IMR-90 (cell line): Measurements from ENCODE around the gene C6orf89. TPM values are rescaled to one million over a fixed set of nuclear protein-coding genes. Genes with fewer than 3 reads are reported as not detected.

ENCODE experiments used
- ATAC-seq: fragments of 200-7000 bp; cut with Tn5 transposase; 2 replicates; pipeline ENCODE4 v1.9.1; 2020; ENCODE audit warnings: low read depth, mild to moderate bottlenecking, moderate library complexity
- BruUV-seq: library from RNA; stranded (reverse); fragments of 400-500 nt; replicated peaks from 2 replicates; lab custom pipeline; 2021; lab: Mats Ljungman, UMichigan
- CTCF ChIA-PET: fragments of 300-600 bp; formaldehyde crosslinking; extraction: SDS; loops from one replicate; lab custom pipeline; 2021; ENCODE audit warnings: antibody characterized with exemption; lab: Yijun Ruan, JAX
- POLR2A ChIA-PET: fragments of 300-600 bp; sonication (Branson Sonifier 250); formaldehyde crosslinking; loops from one replicate; lab custom pipeline; 2022; ENCODE audit warnings: antibody characterized with exemption; ENCODE audit not compliant: unreplicated experiment; lab: Charles Lee
- DNase-seq: peaks from one replicate; pipeline ENCODE4 v3.0.0; 2013
- H2AFZ ChIP-seq: replicated peaks from 2 replicates; pipeline ENCODE3; 2013; ENCODE audit warnings: low read length, mild to moderate bottlenecking; ENCODE audit not compliant: poor library complexity
- H2AK5ac ChIP-seq: 2 replicates; pipeline ENCODE4 v1.6.1; 2013; ENCODE audit warnings: low read depth, low read length, inconsistent platforms
- H2AK9ac ChIP-seq: replicated peaks from 2 replicates; pipeline ENCODE3; 2013; ENCODE audit warnings: mild to moderate bottlenecking, low read depth, low read length, moderate library complexity; ENCODE audit not compliant: poor library complexity
- H2BK120ac ChIP-seq: 2 replicates; pipeline ENCODE4 v1.6.1; 2013; ENCODE audit warnings: low read depth, low read length, inconsistent platforms
- H2BK15ac ChIP-seq: 3 replicates; pipeline ENCODE4 v1.6.1; 2013; ENCODE audit warnings: low read depth, low read length, inconsistent platforms
- H2BK20ac ChIP-seq: 2 replicates; pipeline ENCODE4 v1.6.1; 2013; ENCODE audit warnings: low read depth, mild to moderate bottlenecking, inconsistent platforms, low read length, moderate library complexity
- H2BK5ac ChIP-seq: 2 replicates; pipeline ENCODE4 v1.6.1; 2013; ENCODE audit warnings: mild to moderate bottlenecking, low read depth, low read length, inconsistent platforms; ENCODE audit not compliant: poor library complexity, severe bottlenecking
- H3K14ac ChIP-seq: replicated peaks from 2 replicates; pipeline ENCODE4 v1.6.1; 2013; ENCODE audit warnings: low read depth, low read length, inconsistent platforms
- H3K18ac ChIP-seq: 2 replicates; pipeline ENCODE4 v1.6.1; 2013; ENCODE audit warnings: low read depth, low read length, control low read depth
- H3K23ac ChIP-seq: 2 replicates; pipeline ENCODE4 v1.6.1; 2013; ENCODE audit warnings: low read depth, low read length, inconsistent platforms
- H3K27ac ChIP-seq: 2 replicates; pipeline ENCODE4 v1.5.1; 2013; ENCODE audit warnings: mild to moderate bottlenecking, control low read depth, low read length; ENCODE audit not compliant: insufficient read depth
- H3K27me3 ChIP-seq: 2 replicates; pipeline ENCODE4 v1.6.1; 2013; ENCODE audit warnings: low read length; ENCODE audit not compliant: control insufficient read depth, insufficient read depth
- H3K36me3 ChIP-seq: 2 replicates; pipeline ENCODE4 v1.6.1; 2013; ENCODE audit warnings: low read length, mixed read lengths; ENCODE audit not compliant: control insufficient read depth, insufficient read depth
- H3K4ac ChIP-seq: 2 replicates; pipeline ENCODE4 v1.6.1; 2013; ENCODE audit warnings: low read depth, low read length, inconsistent platforms
- H3K4me1 ChIP-seq: 2 replicates; pipeline ENCODE4 v1.6.1; 2013; ENCODE audit warnings: low read length, mixed read lengths; ENCODE audit not compliant: control insufficient read depth, insufficient read depth
- H3K4me2 ChIP-seq: 2 replicates; pipeline ENCODE4 v1.6.1; 2013; ENCODE audit warnings: low read depth, mild to moderate bottlenecking, control low read depth, low read length, moderate library complexity
- H3K4me3 ChIP-seq: 2 replicates; pipeline ENCODE4 v1.5.1; 2013; ENCODE audit warnings: low read depth, mild to moderate bottlenecking, control low read depth, low read length, moderate library complexity; ENCODE audit not compliant: insufficient read depth
- H3K56ac ChIP-seq: 2 replicates; pipeline ENCODE4 v1.6.1; 2013; ENCODE audit warnings: low read length, inconsistent platforms; ENCODE audit not compliant: insufficient read depth; ENCODE audit errors: extremely low read depth
- H3K79me1 ChIP-seq, 2 experiments: 2 replicates each; pipeline ENCODE4 v1.6.1; 2013; ENCODE audit warnings: low read length in 2 of 2, inconsistent platforms in 1 of 2, low read depth in 1 of 2
- H3K9ac ChIP-seq: 2 replicates; pipeline ENCODE4 v1.6.1; 2013; ENCODE audit warnings: low read depth, low read length, control low read depth
- H3K9me1 ChIP-seq: 2 replicates; pipeline ENCODE4 v1.6.1; 2013; ENCODE audit warnings: low read length, inconsistent platforms; ENCODE audit not compliant: insufficient read depth
- H3K9me3 ChIP-seq: 2 replicates; pipeline ENCODE4 v1.6.1; 2013; ENCODE audit warnings: low read length; ENCODE audit not compliant: control insufficient read depth, insufficient read depth
- H4K20me1 ChIP-seq: 2 replicates; pipeline ENCODE4 v1.6.1; 2013; ENCODE audit warnings: low read length, inconsistent platforms; ENCODE audit not compliant: insufficient read depth
- H4K5ac ChIP-seq: 2 replicates; pipeline ENCODE4 v1.6.1; 2013; ENCODE audit warnings: mild to moderate bottlenecking, low read depth, low read length, control low read depth
- H4K8ac ChIP-seq, 2 experiments: 2 replicates each; pipeline ENCODE4 v1.6.1; 2013; ENCODE audit warnings: low read depth in 2 of 2, low read length in 2 of 2, control low read depth in 1 of 2, inconsistent platforms in 1 of 2
- H4K91ac ChIP-seq: 2 replicates; pipeline ENCODE4 v1.6.1; 2013; ENCODE audit warnings: low read depth, low read length, inconsistent platforms; ENCODE audit not compliant: insufficient read depth
- BHLHE40 ChIP-seq: fragments of 150-350 bp; IDR thresholded peaks from 2 replicates; pipeline ENCODE4 v1.6.1; 2016; ENCODE audit warnings: mild to moderate bottlenecking, low read depth, low read length
- CEBPB ChIP-seq: IDR thresholded peaks from 2 replicates; pipeline ENCODE4 v1.6.1; 2012; ENCODE audit warnings: low read depth, low read length, improper control_type of control experiment
- CHD1 ChIP-seq: IDR thresholded peaks from 2 replicates; pipeline ENCODE4 v1.6.1; 2012; ENCODE audit warnings: low read depth, low read length, improper control_type of control experiment
- CTCF ChIP-seq: conservative IDR thresholded peaks from 2 replicates; pipeline ENCODE4 v1.5.1; 2012; ENCODE audit warnings: mild to moderate bottlenecking, low read depth, low read length, improper control_type of control experiment
- ELK1 ChIP-seq: fragments of 150-350 bp; IDR thresholded peaks from 2 replicates; pipeline ENCODE4 v1.6.1; 2016; ENCODE audit warnings: low read depth, mild to moderate bottlenecking, low read length, moderate library complexity, borderline replicate concordance
- FOS ChIP-seq: fragments of 150-350 bp; IDR thresholded peaks from 2 replicates; pipeline ENCODE4 v1.6.1; 2016; ENCODE audit warnings: low read depth, low read length
- MAFK ChIP-seq: IDR thresholded peaks from 2 replicates; pipeline ENCODE4 v1.6.1; 2012; ENCODE audit warnings: low read depth, low read length, improper control_type of control experiment
- MAZ ChIP-seq: IDR thresholded peaks from 2 replicates; pipeline ENCODE4 v1.6.1; 2012; ENCODE audit warnings: low read depth, mild to moderate bottlenecking, low read length, improper control_type of control experiment, moderate library complexity, borderline replicate concordance
- MXI1 ChIP-seq: IDR thresholded peaks from 2 replicates; pipeline ENCODE4 v1.6.1; 2012; ENCODE audit warnings: low read depth, mild to moderate bottlenecking, low read length, moderate library complexity, borderline replicate concordance
- NFE2L2 ChIP-seq: fragments of 150-350 bp; IDR thresholded peaks from 2 replicates; pipeline ENCODE4 v1.6.1; 2016; ENCODE audit warnings: low read depth, mild to moderate bottlenecking, low read length
- POLR2A ChIP-seq: IDR thresholded peaks from 2 replicates; pipeline ENCODE4 v1.6.1; 2012; ENCODE audit warnings: mild to moderate bottlenecking, low read depth, low read length
- RAD21 ChIP-seq: IDR thresholded peaks from 2 replicates; pipeline ENCODE4 v1.6.1; 2012; ENCODE audit warnings: low read length, improper control_type of control experiment
- RCOR1 ChIP-seq: IDR thresholded peaks from 2 replicates; pipeline ENCODE4 v1.6.1; 2012; ENCODE audit warnings: mild to moderate bottlenecking, low read length, improper control_type of control experiment; ENCODE audit not compliant: insufficient replicate concordance
- RFX5 ChIP-seq: IDR thresholded peaks from 2 replicates; pipeline ENCODE4 v1.8.0; 2012; ENCODE audit warnings: low read depth, mild to moderate bottlenecking, low read length, moderate library complexity
- SMC3 ChIP-seq: fragments of 150-350 bp; IDR thresholded peaks from 2 replicates; pipeline ENCODE4 v1.6.1; 2016; ENCODE audit warnings: low read depth, mild to moderate bottlenecking, antibody characterized with exemption, low read length, moderate library complexity
- WGBS, 2 experiments: methylation state at CpG; one replicate each; pipeline versions ENCODE4 v1.1.5 to v1.1.7; 2013; ENCODE audit warnings: missing lambda C conversion rate in 2 of 2; ENCODE audit not compliant: insufficient read length in 1 of 2; ENCODE audit errors: extremely low coverage in 2 of 2; 5-methylcytosine and 5-hydroxymethylcytosine counted together
- dilution Hi-C: fragments of 300-500 bp; cut with HindIII; formaldehyde crosslinking; loops from one replicate; pipeline ENCODE4 v1.14.3; 2018; ENCODE audit warnings: low sequenced_read_pairs; ENCODE audit not compliant: unreplicated experiment
- in situ Hi-C: fragments of 300-500 bp; cut with MboI; formaldehyde crosslinking; loops from 3 replicates; pipeline ENCODE4 v1.14.3; 2019; ENCODE audit warnings: low sequenced_read_pairs, inconsistent platforms, mixed read lengths
- intact Hi-C: fragments of 100-400 bp; cut with micrococcal nuclease; formaldehyde crosslinking; loops from 2 replicates; pipeline ENCODE4 v1.10.0; 2022
- polyA plus RNA-seq, 3 experiments: library from polyadenylated mRNA; depleted of rRNA; stranded (reverse); fragments of >200 nt; gene quantifications; 2 replicates each; pipeline ENCODE4 v1.2.3, GENCODE V29; 2012; ENCODE audit warnings: low replicate concordance in 1 of 3
- total RNA-seq: library from RNA; depleted of rRNA; stranded (reverse); fragments of >200 nt; gene quantifications from 2 replicates; pipeline ENCODE4 v1.2.3, GENCODE V29; 2012
- TF ChIP-seq, protein P1 (sequence below): fragments of 150-350 bp; IDR thresholded peaks from 2 replicates; pipeline ENCODE4 v1.6.1; 2017; ENCODE audit warnings: mild to moderate bottlenecking, antibody characterized with exemption, low read length, low read depth

Gene C6orf89
- total and polyA plus RNA-seq, 2 of the 4 experiments (the other 2 are of a cell fraction): 30.8 to 52.3 TPM

DNA sequence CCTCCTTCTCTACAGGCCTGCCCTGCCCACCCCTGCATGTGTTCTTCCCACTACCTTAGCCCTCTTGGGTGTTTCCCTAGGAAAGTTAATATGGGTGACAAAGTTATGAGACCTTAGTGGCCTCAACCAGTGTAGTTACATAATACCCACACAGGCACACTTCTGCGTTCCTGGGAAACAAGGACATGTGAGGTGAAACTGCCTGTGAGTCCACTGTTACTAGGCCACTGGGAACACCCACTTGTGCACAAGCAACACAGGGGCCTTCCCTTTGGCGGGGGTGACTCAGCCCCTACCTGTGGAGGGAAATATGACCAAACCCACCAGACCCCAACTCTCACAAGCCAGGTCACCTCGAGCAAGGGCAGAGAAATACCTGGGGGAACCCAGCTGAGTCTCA, 81.5 kb downstream of the C6orf89 start:
- Histone ChIP-seq H3K27ac (no peak overlapping the region), H3K4me3 (no peak overlapping the region), H4K8ac (no peak overlapping the region), H3K18ac (no peak overlapping the region), H3K36me3 (peaks cover 56% of the 10 kb centered on the region), H2BK20ac (no peak overlapping the region), H3K23ac (no peak overlapping the region), H3K9me1 (no peaks in the 10 kb centered on the region), H3K56ac (no peak overlapping the region), H3K9me3 (no peaks in the 10 kb centered on the region), H4K5ac (no peak overlapping the region), H3K79me1 (peaks cover 15 to 21% of the 10 kb centered on the region in 2 experiments; a peak in 3 of 4 replicates), H2BK15ac (no peak overlapping the region), H2AK9ac (no peak overlapping the region), H2BK5ac (no peak overlapping the region), H2BK120ac (no peak overlapping the region), H2AFZ (no peak overlapping the region), H2AK5ac (no peak overlapping the region), H3K14ac (no peak overlapping the region), H4K20me1 (peaks cover 21% of the 10 kb centered on the region), H3K27me3 (no peaks in the 10 kb centered on the region), H4K91ac (no peak overlapping the region), H3K4me2 (no peak overlapping the region), H3K4ac (no peak overlapping the region), H3K4me1 (no peaks in the 10 kb centered on the region), H3K9ac (no peak overlapping the region)
- no TSS peak for BruUV-seq
- no peak for ATAC-seq
- CTCF ChIA-PET: no interaction called here
- no peak for TF ChIP-seq MAFK
- TF ChIP-seq MXI1: no peak
- TF ChIP-seq RCOR1: no peak
- no peak for TF ChIP-seq CTCF
- TF ChIP-seq RFX5: no peak
- no peak for TF ChIP-seq SMC3
- TF ChIP-seq, protein P1, sequence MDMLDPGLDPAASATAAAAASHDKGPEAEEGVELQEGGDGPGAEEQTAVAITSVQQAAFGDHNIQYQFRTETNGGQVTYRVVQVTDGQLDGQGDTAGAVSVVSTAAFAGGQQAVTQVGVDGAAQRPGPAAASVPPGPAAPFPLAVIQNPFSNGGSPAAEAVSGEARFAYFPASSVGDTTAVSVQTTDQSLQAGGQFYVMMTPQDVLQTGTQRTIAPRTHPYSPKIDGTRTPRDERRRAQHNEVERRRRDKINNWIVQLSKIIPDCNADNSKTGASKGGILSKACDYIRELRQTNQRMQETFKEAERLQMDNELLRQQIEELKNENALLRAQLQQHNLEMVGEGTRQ: no peak
- no peak for TF ChIP-seq RAD21
- no peak for TF ChIP-seq CHD1
- TF ChIP-seq BHLHE40: no peak
- TF ChIP-seq MAZ: no peak
- no peak for TF ChIP-seq POLR2A
- no peak for TF ChIP-seq CEBPB
- TF ChIP-seq FOS: no peak
- no peak for TF ChIP-seq ELK1
- TF ChIP-seq NFE2L2: no peak
- WGBS, 2 experiments: no CpG with 5 or more reads among the region's 3 CpGs
- intact Hi-C loops (no loop called here), dilution Hi-C loops (no loop called here), in situ Hi-C loops (no loop called here)
- POLR2A ChIA-PET: no interaction called here
- no peak for DNase-seq
